ENCODE results near the gene GRIK3.

Gene GRIK3

GRCh38 chr1:36951292-36951750, 83.0 kb downstream of the GRIK3 start:
- no peak for TF ChIP-seq EZH2phosphoT487 (IDR thresholded peaks at IDR 0.05; ENCODE audit: low read depth)
- TF ChIP-seq CTCF (IDR thresholded peaks at IDR 0.05; ENCODE audit: low read depth, low read length), result no peak
- Histone ChIP-seq H3K79me2 (ENCODE audit: low read length) (no peaks in the 10 kb centered on the region), H3K9me3 (ENCODE audit: insufficient read depth, low read length) (no peaks in the 10 kb centered on the region), H4K20me1 (ENCODE audit: insufficient read depth, low read length) (no peaks in the 10 kb centered on the region), H3K4me1 (ENCODE audit: low read length) (no peaks in the 10 kb centered on the region), H3K36me3 (replicated peaks; ENCODE audit: low read depth, low read length) (no peaks in the 10 kb centered on the region), H3K27me3 (ENCODE audit: low read depth, low read length) (0 out of 2 replicates have a peak, but pooled peaks cover 3% of the 10 kb centered on the region), H3K4me3 (ENCODE audit: low read length) (no peak overlapping the region), H3K27ac (ENCODE audit: low read length) (no peak overlapping the region), H3K9ac (ENCODE audit: low read length) (no peak overlapping the region), H2AFZ (ENCODE audit: low read depth, low read length) (no peak overlapping the region), H3K4me2 (ENCODE audit: low read length) (no peak overlapping the region)

GRCh38 chr1:36950604-36951291, 83.6 kb downstream of the GRIK3 start:
- Histone ChIP-seq H3K9me3 (ENCODE audit: insufficient read depth, low read length) (no peaks in the 10 kb centered on the region), H3K36me3 (replicated peaks; ENCODE audit: low read depth, low read length) (no peaks in the 10 kb centered on the region), H3K9ac (ENCODE audit: low read length) (no peak overlapping the region), H3K4me3 (ENCODE audit: low read length) (no peak overlapping the region), H4K20me1 (ENCODE audit: insufficient read depth, low read length) (no peaks in the 10 kb centered on the region), H3K27ac (ENCODE audit: low read length) (no peak overlapping the region), H3K79me2 (ENCODE audit: low read length) (no peaks in the 10 kb centered on the region), H3K4me2 (ENCODE audit: low read length) (no peak overlapping the region), H2AFZ (ENCODE audit: low read depth, low read length) (no peak overlapping the region), H3K4me1 (ENCODE audit: low read length) (no peaks in the 10 kb centered on the region), H3K27me3 (ENCODE audit: low read depth, low read length) (0 out of 2 replicates have a peak, but pooled peaks cover 3% of the 10 kb centered on the region)
- TF ChIP-seq EZH2phosphoT487 (IDR thresholded peaks at IDR 0.05; ENCODE audit: low read depth) (no peak), CTCF (IDR thresholded peaks at IDR 0.05; ENCODE audit: low read depth, low read length) (no peak)

- H3K27me3 ChIP-seq (ENCODE audit: low read depth, low read length), result 0 out of 2 replicates have a peak, but pooled peaks cover 3% of the 10 kb centered on the region
- H2AFZ ChIP-seq (ENCODE audit: low read depth, low read length), result no peak overlapping the region
- H4K20me1 ChIP-seq (ENCODE audit: insufficient read depth, low read length), result no peaks in the 10 kb centered on the region
- H3K27ac ChIP-seq (ENCODE audit: low read length), result no peak overlapping the region
- no peaks in the 10 kb centered on the region for H3K79me2 ChIP-seq (ENCODE audit: low read length)
- TF ChIP-seq EZH2phosphoT487 (IDR thresholded peaks at IDR 0.05; ENCODE audit: low read depth), result no peak
- TF ChIP-seq CTCF (IDR thresholded peaks at IDR 0.05; ENCODE audit: low read depth, low read length), result no peak
- H3K4me2 ChIP-seq (ENCODE audit: low read length), result no peak overlapping the region
- H3K36me3 ChIP-seq (replicated peaks; ENCODE audit: low read depth, low read length), result no peaks in the 10 kb centered on the region
- H3K4me3 ChIP-seq (ENCODE audit: low read length), result no peak overlapping the region
- no peak overlapping the region for H3K9ac ChIP-seq (ENCODE audit: low read length)
- no peaks in the 10 kb centered on the region for H3K4me1 ChIP-seq (ENCODE audit: low read length)
- H3K9me3 ChIP-seq (ENCODE audit: insufficient read depth, low read length), result no peaks in the 10 kb centered on the region
Measured at GRCh38 chr1:36948606-36949005, 85.7 kb downstream of the GRIK3 start.

GRCh38 chr1:36948147-36948546, 86.2 kb downstream of the GRIK3 start:
- H3K79me2 ChIP-seq (ENCODE audit: low read length), result no peaks in the 10 kb centered on the region
- no peak for TF ChIP-seq EZH2phosphoT487 (IDR thresholded peaks at IDR 0.05; ENCODE audit: low read depth)
- TF ChIP-seq CTCF (IDR thresholded peaks at IDR 0.05; ENCODE audit: low read depth, low read length), result no peak
- no peaks in the 10 kb centered on the region for H4K20me1 ChIP-seq (ENCODE audit: insufficient read depth, low read length)
- no peak overlapping the region for H3K4me3 ChIP-seq (ENCODE audit: low read length)
- H3K27me3 ChIP-seq (ENCODE audit: low read depth, low read length), result 0 out of 2 replicates have a peak, but pooled peaks cover 3% of the 10 kb centered on the region
- H3K9me3 ChIP-seq (ENCODE audit: insufficient read depth, low read length), result no peaks in the 10 kb centered on the region
- H3K36me3 ChIP-seq (replicated peaks; ENCODE audit: low read depth, low read length), result no peaks in the 10 kb centered on the region
- no peaks in the 10 kb centered on the region for H3K4me1 ChIP-seq (ENCODE audit: low read length)
- H2AFZ ChIP-seq (ENCODE audit: low read depth, low read length), result no peak overlapping the region
- no peak overlapping the region for H3K9ac ChIP-seq (ENCODE audit: low read length)
- H3K4me2 ChIP-seq (ENCODE audit: low read length), result no peak overlapping the region
- no peak overlapping the region for H3K27ac ChIP-seq (ENCODE audit: low read length)
